ENCODE data around the gene NRXN3.
"Not testable (repeated sequence)": the region's sequence is repeated elsewhere in the genome, so short reads cannot be mapped to it uniquely, and the experiment has no call there.

The NRXN3 gene

GRCh38 chr14:79076428-79076827 is 906.3 kb downstream of the NRXN3 start:
- DNase-seq (ENCODE audit: low read depth), result no peak

- no peak for DNase-seq (ENCODE audit: low read depth)
These were observed 906.9 kb downstream of the NRXN3 start for GRCh38 chr14:79077096-79077495.

GRCh38 chr14:79080040-79080439 is 909.9 kb downstream of the NRXN3 start:
- no peak for DNase-seq (ENCODE audit: low read depth)

GRCh38 chr14:79082883-79083282 is 912.7 kb downstream of the NRXN3 start:
- DNase-seq (ENCODE audit: low read depth), result no peak

- DNase-seq (ENCODE audit: low read depth), result no peak
These were observed 913.2 kb downstream of the NRXN3 start for GRCh38 chr14:79083356-79083755.

GRCh38 chr14:79084861-79085260 is 914.7 kb downstream of the NRXN3 start:
- no peak for DNase-seq (ENCODE audit: low read depth)

GRCh38 chr14:79089576-79089975 is 919.4 kb downstream of the NRXN3 start:
- no peak for DNase-seq (ENCODE audit: low read depth)

- DNase-seq (ENCODE audit: low read depth), result no peak
These were observed 920.5 kb downstream of the NRXN3 start for GRCh38 chr14:79090641-79091180.

GRCh38 chr14:79091381-79091963 is 921.3 kb downstream of the NRXN3 start:
- DNase-seq (ENCODE audit: low read depth), result no peak

- DNase-seq (ENCODE audit: low read depth), result no peak
These were observed 923.4 kb downstream of the NRXN3 start for GRCh38 chr14:79093531-79093930.

- DNase-seq (ENCODE audit: low read depth), result no peak
These were observed 924.8 kb downstream of the NRXN3 start for GRCh38 chr14:79094951-79095350.

- no peak for DNase-seq (ENCODE audit: low read depth)
These were observed 926.6 kb downstream of the NRXN3 start for GRCh38 chr14:79096811-79097210.

- DNase-seq (ENCODE audit: low read depth), result no peak
These were observed 928.2 kb downstream of the NRXN3 start for GRCh38 chr14:79098324-79098723.

GRCh38 chr14:79100578-79100977 is 930.4 kb downstream of the NRXN3 start:
- DNase-seq (ENCODE audit: low read depth), result no peak

GRCh38 chr14:79101388-79101787 is 931.2 kb downstream of the NRXN3 start:
- DNase-seq (ENCODE audit: low read depth), result no peak

- DNase-seq (ENCODE audit: low read depth), result no peak
These were observed 933.6 kb downstream of the NRXN3 start for GRCh38 chr14:79103764-79104163.

- not testable (repeated sequence) for DNase-seq (ENCODE audit: low read depth)
These were observed 940.4 kb downstream of the NRXN3 start for GRCh38 chr14:79110564-79110963.

GRCh38 chr14:79111987-79112501 is 941.9 kb downstream of the NRXN3 start:
- DNase-seq (ENCODE audit: low read depth), result no peak

- DNase-seq (ENCODE audit: low read depth), result no peak
These were observed 947.4 kb downstream of the NRXN3 start for GRCh38 chr14:79117561-79117960.

GRCh38 chr14:79118291-79118690 is 948.1 kb downstream of the NRXN3 start:
- DNase-seq (ENCODE audit: low read depth), result no peak

- no peak for DNase-seq (ENCODE audit: low read depth)
These were observed 964.2 kb downstream of the NRXN3 start for GRCh38 chr14:79134361-79134760.

- DNase-seq (ENCODE audit: low read depth), result no peak
These were observed 966.2 kb downstream of the NRXN3 start for GRCh38 chr14:79136071-79137044.

GRCh38 chr14:79137045-79137430 is 966.9 kb downstream of the NRXN3 start:
- no peak for DNase-seq (ENCODE audit: low read depth)

Data from stimulated activated CD8-positive, alpha-beta memory T cell treated with anti-CD3 and anti-CD28 coated beads, Interleukin-4, amount 100 ng/mL, for 24 hours (primary cell).